GM20431 (cell line): ENCODE results near the gene TSPAN18.
"Not testable (repeated sequence)": the region's sequence is repeated elsewhere in the genome, so short reads cannot be mapped to it uniquely, and the experiment has no call there.

Experiments used
- in situ Hi-C: fragments of 300-500 bp; cut with MseI, MboI; formaldehyde crosslinking; loops from one replicate; pipeline ENCODE4 v1.15.0; 2020; ENCODE audit warnings: low sequenced_read_pairs; ENCODE audit not compliant: unreplicated experiment

Gene TSPAN18

DNA sequence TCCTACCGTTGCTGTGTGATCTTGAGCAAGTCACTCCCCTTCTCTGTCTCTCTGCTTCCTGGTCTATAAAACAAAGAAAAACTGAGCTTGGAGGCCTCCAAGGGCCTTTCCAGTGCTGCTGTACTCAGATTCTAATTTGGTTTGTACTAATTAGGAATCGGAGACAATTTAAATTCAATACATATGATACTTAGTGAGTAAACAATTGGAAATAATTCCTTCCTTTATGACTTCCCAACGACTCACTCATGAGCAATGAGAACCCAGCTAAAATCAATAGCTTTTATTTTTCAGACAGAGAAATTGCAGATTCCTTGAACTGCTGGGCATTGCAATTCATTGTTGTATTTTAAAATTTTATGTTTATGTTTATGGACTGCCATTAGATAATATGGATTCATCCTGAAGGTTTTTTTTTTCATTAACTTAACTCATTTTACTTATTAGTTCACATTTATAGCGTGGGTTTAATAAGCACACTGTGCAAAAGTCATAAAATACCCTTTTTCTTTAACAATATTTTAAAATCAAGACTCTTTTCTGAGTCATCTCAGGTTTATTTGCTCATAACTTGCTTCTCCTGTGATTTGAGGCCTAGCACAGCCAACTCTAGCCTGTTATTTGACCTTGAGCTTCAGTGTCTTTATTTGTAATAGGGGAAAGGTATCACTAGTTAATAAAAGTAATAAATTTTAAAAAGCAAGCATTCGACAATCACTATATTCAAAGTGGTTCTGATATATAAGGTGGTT is 128.2 kb downstream of the TSPAN18 start:
- in situ Hi-C loops, result no loop called here

DNA sequence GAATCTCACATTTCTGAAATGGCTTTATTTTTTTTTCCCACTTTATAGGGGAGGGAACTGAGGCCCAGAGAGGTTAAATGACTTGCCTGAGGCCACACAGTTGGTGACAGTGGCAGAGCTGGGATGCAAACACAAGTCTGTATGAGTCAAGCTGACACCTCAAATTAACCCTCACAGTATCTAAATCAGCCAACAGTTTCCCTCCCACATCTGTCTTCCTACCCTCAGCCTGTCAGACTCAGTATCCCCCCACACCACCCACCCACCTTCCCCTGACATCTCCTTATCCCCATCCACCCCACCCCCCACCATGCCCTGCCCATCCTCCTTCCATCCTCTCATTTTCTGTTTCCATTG is 128.7 kb downstream of the TSPAN18 start:
- in situ Hi-C loops, result no loop called here

DNA sequence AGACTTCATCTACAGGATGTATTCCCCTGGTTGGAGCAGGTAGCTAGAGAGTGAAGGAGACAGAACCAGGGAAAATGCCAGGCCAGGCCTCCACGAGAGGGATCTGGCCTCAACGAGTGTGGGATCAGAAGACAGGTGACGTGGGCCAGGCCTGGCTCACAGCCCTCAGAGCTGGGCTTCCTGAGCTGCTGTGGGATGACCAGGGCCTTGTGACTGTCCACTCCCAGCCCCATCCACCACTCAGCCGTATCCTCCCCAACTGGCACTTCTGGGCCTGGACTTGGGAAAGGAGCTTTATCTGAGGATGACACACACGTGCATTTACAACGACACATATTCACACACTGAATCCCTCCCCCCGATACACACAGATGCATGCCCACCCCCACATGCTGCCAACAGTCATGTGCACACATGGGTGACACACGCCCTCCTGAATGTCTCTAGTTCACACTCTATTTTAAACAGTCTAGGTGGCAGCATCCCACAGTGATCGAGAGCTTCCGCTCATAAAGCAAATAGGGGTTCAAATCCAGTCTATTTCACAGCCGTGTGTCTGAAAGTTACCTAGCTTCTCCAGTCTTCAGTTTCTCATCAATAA is 130.8 kb downstream of the TSPAN18 start:
- in situ Hi-C loops, result no loop called here

DNA sequence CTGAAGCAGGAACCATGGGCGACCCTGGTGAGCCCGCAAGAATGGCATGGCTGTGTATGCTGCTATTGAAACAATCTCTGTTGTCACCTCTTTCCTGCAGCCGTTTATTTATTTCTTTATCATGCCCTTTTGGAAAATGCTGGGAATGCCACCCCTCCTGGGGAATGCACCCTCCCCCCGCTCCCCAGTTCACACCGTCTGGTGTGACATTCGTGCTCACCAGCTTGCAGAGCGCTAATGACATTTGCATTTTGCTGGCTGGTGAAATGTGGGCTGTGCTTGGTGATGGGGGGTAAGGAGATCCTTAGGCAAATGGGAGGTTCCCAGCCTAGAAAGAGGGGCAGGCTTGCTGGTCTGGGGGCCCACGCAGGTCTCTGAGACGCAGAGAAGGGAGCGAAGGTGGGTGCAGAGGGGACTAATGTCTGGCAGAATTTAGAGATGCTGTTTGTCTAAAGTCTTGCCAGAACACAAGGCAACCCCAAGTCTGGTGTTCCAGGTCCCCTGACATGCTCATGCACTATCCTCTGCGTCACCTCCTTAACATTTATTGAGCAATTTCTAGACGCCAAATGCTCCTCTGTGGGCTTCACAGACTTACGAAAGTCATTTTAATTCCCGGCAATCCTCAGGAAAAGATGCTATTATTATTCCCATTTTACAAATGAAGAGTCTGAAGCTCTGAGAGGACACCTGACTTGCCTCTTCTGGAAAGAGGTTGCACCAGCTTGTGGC is 132.2 kb downstream of the TSPAN18 start:
- in situ Hi-C loops, result no loop called here

DNA sequence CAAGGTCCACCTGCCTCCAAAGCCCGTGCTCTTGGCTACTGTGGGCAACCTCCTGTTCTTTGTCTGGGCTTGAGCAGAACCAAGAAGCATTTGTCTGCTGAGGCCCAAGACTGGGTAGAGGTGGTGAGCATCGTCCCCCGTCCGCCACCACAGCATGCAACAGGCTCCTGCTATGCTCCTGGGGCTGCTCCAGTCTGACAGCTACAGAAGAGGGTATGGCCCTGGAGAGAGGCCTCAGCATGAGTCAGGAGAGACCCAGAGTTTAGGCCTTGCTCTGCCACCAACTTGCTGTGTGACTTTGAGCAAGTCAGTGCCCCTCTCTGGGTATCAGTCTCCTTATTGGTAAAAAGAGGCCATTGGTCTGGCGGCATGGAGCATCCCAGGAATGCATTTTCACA is 132.8 kb downstream of the TSPAN18 start:
- in situ Hi-C loops, result no loop called here

DNA sequence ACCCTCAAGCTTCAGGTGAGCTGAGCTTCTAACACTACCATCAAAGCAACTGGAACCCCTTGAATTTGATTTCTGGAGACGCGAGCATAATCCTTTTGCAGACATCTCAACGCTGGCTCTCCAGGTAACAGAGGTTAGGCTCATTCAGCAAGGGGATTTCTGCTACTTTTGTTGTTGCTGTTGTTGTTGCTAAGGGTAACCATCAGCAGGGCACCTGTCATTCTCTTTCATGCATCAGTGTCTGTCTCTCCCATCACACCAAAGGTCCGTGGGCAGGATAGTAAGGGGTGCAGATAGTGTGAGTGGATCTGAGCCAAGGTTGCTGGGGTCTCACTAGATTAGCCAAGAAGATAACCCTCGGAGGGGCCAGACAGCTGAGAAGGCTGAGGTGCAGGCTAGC is 133.6 kb downstream of the TSPAN18 start:
- in situ Hi-C loops, result no loop called here

DNA sequence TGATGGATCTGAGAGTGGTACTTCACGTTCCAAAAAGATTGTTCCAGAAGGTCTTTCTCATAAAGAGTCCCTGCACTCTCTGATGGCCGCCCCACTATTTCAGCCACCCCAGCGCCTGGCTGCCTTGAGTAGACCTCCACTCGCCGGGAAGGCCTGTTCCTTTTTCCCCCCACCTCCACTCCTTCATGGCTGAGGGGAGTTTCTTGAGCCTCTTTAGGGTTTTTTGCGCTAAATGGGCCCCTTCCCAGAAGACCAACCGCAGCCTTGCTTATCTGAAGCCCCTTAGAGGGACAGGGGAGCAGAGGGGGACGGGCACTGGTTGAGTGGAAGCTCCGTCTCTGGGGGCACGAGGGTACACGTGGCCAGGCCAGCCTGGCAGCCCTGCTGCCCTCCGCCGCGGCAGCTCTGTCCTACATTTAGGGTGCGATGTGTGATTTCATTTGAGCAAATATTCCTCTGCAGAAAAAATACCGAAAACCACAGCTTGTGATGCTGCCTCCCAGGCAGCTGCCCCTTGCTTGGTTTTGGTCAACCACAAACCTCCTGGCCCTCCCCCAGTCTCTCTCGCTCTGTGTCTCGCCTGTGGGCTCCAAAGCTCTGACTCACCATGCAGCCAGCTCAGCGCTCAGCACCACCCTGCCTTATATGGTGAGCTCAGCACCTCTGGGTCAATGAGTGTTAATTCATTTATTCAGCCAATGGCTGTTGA is 135.2 kb downstream of the TSPAN18 start:
- in situ Hi-C loops, result no loop called here

DNA sequence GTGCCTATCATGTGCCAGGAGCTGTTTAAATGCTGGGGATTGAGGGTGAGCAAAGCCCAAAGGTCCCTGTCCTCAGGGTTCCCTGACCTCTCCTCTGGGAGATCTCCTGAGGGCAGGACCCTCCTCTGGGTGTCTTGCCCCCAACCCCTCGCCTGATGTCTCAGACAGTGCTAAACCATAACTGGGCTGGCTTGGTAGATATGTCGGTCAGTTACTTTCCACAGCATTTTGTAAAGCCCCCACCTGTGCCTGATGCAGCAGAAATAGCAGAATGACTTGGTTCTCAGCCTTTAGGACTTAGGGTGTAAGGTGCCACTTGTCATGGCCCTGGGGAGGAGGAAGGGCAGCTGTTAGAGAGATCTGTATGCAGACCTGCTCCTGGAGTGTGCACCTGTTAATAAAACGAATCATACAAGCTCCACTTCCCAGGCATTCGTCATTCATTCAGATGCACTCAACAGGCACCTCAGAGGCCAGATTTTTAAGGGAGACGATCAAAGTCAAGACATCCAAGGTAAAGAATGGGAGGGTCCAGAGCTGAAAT is 135.9 kb downstream of the TSPAN18 start:
- in situ Hi-C loops, result no loop called here

DNA sequence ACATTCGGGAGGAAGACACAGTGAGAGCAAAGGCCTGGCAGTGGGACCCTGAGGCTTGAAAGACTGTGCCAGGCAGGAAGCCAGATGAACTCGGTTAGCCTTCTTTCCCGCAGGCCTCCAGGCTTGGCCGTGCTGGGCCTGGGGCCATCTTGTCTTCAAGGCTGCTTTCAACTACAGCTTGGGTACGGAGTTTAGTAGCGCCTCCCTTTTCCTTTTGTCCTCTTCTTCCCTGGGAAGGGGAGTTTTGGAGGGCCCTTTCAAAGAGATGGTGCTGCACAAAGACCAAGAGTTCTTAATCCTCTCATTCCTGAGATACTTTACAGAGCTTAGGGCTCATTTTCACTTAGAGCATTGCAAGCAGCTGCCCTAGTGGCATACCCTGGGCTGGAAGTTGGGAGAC is 136.5 kb downstream of the TSPAN18 start:
- in situ Hi-C loops, result no loop called here

DNA sequence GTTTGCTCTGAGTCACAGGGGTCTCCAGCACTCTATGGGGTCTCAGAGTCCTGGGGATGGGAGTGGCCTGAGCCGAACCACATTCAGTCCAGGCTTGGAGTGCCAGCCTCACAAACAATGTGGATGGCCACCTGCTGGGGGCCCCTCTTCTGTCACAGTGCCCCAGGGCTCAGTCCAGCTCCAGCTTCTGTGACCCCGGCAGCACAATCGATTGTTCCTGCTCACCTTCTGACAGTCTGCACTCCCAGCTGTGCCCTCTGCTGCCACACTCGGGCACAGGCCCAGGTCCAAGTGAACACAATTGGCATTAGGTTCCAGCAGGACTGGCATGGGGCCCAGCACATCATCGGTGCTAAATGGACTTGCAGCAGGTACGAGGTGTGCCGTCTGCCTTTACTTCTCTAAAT is 139.1 kb downstream of the TSPAN18 start:
- in situ Hi-C loops, result no loop called here

DNA sequence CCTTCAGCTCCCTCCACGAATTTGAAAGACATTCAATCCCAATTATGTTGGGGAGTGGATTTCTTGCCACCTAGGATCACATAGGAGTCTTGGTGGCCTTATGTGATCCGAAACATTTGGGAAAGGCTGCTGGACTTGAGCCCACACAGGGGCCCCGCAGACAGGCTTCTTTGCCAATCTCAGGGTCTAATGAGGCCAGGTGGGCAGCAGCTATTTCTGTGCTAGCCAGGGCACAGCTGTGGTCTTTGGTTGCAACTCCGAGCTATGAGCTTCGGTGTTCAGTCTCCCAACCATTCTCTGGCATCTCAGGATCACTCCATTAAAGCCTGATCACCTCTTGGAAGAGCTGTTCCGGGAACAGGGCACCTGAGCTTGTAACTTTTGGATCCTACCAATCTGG is 139.5 kb downstream of the TSPAN18 start:
- in situ Hi-C loops, result no loop called here

DNA sequence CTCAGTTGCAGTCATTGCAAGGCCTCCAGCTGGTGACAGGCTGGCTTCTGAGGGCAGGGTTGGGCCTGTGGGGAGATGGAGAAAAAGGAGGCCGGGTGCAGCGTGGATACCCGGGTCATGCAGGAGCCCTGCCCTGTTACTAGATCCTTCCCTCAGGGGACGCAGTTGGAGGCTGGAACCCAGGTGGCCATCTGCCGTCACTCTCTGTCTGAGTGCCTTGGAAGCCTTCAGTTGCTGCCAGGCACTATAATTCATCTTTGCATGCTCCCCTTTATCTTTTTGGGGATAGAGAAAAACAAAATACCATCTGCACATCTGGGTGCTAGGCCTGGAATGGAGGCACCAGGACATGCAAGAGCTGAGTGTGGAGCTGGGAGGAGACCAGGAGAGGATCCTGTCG is 141.3 kb downstream of the TSPAN18 start:
- in situ Hi-C loops, result no loop called here

DNA sequence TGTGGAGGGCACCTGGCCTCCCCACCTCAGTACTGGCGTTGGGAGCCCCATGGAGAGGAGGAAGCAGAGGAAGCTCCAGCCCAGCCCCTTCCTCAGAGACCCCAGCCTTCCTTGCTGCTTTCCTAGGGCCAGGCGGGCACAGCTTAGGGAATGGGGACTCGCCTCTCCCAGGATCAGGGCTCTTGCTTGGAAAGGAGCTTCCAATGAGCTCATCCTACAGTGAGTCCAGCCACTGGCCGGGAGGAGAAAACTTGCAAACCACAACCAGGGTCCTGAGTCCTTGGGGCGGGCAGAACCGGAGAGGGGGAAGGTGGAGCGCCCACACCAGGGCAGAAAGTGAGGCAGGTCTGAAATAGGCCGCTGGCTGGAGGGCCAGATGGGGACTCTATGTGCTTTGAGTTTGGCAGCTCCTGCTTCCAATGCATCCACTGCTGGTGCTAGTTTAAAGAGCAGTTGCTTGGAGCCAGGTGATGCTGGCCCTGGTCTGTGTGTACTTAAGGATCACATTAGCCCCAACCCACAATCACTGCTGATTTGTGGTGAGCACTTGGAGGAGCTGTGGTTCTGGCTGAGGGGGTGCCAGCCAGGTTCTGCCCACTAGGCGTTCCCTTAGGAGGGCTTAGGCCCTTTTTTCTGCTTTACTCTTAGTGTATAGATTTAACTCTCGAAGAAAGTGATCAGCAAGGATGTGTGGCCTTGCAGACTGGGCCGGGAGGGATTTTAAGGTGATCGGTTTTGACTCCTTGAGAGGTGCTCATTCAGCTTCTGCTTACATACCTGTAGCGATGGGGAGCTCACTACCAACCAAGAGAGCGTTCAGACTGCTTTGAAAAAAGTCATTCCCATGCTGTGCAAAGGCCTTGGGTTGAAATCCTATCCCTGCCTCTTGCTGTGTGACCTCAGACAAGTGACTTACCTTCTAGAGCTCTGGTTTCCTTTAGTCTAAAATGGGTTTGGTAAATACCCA is 142.0 kb downstream of the TSPAN18 start:
- in situ Hi-C loops, result no loop called here

DNA sequence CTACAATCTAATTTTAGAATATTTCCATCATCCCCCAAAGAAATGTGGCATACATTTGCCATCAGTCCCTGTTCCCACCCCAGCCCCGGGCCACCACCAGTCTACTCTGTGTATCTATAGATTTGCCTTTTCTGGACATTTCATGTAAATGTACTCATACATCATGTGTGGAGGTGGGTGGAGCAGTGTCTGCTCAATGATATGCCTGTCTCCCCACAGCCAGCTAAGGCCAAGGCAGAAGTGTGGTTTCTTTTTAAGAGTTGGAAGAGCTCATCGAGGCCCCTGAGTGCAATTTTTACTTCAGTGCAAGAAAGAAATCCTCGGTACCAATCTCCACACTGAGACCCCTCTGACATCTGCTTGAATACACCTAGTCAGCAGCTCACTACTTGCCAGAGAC is 143.4 kb downstream of the TSPAN18 start:
- in situ Hi-C loops, result no loop called here

DNA sequence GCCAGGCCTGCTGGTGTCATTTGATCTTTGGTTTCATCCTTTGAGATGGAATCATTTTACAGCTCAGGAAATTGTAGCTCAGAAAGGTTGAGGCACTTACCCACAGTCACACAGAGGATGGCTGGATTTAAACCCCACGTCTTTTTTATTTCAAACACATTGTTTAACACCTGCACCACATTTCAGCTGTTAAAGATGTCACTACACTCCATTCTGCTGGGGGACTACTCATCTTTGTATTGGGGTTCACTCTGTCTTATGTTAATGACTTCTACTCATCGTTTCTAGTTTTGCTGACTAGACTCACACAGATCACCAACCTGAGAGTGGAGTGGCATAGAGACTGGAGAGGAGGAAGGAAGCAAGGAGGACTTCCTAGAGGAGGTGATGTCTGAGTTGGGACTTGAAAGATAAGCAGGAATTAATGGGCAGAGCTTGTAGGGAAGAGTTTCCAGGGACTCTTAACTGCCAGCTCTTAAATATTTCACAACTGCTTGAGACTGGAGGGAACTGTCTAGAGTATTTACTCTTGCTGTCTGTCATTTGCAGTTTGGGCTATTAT is 143.9 kb downstream of the TSPAN18 start:
- in situ Hi-C loops, result no loop called here

DNA sequence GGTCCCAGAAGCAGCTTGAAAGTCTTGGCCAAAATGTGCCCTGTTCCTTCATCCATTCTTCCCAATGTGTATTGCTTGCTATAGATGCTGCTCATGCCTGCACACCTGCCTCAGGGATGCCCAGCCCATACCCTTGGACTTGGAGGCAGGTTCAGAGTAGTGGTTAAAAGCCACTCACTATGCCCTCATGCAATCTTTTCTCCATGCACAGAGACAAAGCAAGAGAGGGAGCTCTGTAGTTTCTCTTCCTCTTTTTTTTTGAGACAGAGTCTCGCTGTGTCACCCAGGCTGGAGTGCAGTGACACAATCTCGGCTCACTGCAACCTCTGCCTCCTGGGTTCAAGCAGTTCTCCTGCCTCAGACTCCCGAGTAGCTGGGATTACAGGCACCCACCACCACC is 144.9 kb downstream of the TSPAN18 start:
- in situ Hi-C loops, result not testable (repeated sequence)

DNA sequence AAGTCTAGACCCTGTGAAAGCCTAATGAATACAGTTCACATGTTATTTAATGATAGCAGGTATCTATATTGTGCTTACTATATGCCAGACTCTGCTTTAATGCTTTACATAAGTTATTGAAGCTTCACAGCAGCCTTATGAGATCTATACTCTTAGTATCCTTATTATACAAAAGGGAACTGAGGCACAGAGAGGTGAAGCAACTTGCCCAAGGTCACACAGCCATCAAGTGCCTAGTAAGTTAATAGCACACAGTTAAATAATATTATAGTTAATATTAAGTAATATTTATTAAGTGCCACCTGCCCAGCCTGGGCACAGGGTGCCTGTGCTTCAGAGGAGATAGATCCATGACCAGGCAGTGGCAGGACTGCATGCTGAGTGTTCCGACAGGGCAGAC is 145.8 kb downstream of the TSPAN18 start:
- in situ Hi-C loops, result no loop called here

DNA sequence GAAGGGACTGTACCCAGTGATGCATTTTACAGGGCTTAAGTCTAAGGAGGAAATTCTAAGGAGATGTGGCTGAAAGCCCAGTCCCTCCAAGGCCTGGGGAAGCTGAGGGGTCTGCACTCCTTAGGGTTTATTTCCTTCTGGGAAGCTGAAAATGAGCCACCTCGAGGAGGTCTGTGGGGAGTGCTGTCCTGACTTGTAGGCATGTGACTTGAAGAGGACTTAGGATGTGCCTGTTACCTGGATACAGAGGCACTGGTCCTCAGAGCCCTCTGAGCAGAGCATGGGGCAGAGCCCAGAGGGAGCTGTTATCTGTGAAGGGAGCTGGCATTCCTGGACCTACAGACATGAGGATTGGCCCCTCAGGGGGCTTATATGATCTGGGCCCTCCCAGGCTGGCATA is 146.8 kb downstream of the TSPAN18 start:
- in situ Hi-C loops, result no loop called here

DNA sequence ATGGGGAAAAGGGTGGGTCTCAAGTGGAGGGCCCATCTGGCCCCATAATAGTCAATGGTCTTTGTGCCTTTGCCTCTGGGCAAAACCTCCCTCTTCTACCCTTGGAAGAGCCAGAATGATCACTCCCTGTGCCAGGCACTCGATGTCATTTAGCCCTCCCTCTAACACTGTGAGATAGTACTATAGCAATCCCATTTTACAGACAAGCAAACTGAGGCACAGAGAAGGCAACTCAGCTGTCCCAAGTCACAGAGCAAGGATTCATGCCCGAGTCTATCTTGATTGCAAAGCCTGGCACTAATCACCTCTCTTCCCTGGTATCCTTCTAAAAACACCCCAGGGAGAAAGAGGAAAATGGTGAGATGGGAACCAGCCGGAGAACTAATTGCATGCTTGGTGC is 147.5 kb downstream of the TSPAN18 start:
- in situ Hi-C loops, result no loop called here
